Loucy (cell line): ENCODE data around the gene WIPI1.

Source experiments
- EZH2phosphoT487 ChIP-seq: fragments of 200-600 bp; IDR thresholded peaks from 2 replicates; pipeline ENCODE4 v1.6.1; 2018; ENCODE audit warnings: antibody characterized with exemption, mild to moderate bottlenecking, moderate library complexity, borderline replicate concordance
- TF ChIP-seq, protein P1 (sequence below): fragments of 200-600 bp; sonication (generic); conservative IDR thresholded peaks from 2 replicates; pipeline ENCODE4 v1.5.1; 2014; ENCODE audit warnings: mild to moderate bottlenecking, antibody characterized with exemption, low read length

- TF ChIP-seq, protein P1, sequence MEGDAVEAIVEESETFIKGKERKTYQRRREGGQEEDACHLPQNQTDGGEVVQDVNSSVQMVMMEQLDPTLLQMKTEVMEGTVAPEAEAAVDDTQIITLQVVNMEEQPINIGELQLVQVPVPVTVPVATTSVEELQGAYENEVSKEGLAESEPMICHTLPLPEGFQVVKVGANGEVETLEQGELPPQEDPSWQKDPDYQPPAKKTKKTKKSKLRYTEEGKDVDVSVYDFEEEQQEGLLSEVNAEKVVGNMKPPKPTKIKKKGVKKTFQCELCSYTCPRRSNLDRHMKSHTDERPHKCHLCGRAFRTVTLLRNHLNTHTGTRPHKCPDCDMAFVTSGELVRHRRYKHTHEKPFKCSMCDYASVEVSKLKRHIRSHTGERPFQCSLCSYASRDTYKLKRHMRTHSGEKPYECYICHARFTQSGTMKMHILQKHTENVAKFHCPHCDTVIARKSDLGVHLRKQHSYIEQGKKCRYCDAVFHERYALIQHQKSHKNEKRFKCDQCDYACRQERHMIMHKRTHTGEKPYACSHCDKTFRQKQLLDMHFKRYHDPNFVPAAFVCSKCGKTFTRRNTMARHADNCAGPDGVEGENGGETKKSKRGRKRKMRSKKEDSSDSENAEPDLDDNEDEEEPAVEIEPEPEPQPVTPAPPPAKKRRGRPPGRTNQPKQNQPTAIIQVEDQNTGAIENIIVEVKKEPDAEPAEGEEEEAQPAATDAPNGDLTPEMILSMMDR: no peak
- no peak for TF ChIP-seq EZH2phosphoT487
Observed at GRCh38 chr17:68427575-68427974, 29.7 kb downstream of the WIPI1 start.
